ENCODE measurements around the gene CAMTA1.

Gene CAMTA1

DNA sequence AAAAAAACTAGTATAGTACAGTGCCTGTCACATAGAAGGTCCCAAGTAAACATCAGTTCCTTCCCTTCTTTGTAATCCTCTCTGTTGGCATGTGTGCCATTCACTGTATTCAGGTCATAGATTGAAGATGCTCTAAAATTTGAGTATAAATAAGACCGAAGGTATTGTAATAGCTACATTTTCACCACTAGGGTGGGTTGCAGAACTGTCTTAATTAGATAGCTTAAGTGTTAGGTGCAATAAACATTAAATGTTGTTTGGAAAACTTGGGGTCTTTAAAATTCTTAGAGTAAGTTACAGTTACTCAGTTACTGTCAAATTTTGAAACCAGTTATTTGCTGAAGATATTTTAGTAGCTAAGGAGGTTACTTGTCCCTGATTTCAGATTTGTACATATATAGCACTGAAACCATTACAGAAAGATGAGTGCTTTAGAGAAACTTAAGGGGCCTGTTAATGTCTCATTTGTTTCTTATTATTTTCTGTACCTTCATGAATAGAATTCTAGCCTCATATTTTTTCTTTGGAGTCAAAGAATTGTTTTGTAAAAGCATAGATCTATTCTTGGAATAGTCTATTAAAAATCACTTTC, 1023.1 kb downstream of the CAMTA1 start:
- Histone ChIP-seq H3K9me3 (ENCODE audit: low read length) (no peaks in the 10 kb centered on the region), H3K4me1 (ENCODE audit: insufficient read depth, low read length) (no peaks in the 10 kb centered on the region), H3K27ac (ENCODE audit: low read depth, low read length) (no peak overlapping the region), H3K27me3 (ENCODE audit: control insufficient read depth in 1 of 2, insufficient read depth in 2 of 2, low read length in 2 of 2) (no peaks in the 10 kb centered on the region), H3K9ac (ENCODE audit: low read length) (no peak overlapping the region), H3K4me3 (ENCODE audit: low read depth in 1 of 2, low read length in 2 of 2) (no peak overlapping the region), H3K36me3 (ENCODE audit: insufficient read depth, low read length) (peaks cover 84% of the 10 kb centered on the region)

DNA sequence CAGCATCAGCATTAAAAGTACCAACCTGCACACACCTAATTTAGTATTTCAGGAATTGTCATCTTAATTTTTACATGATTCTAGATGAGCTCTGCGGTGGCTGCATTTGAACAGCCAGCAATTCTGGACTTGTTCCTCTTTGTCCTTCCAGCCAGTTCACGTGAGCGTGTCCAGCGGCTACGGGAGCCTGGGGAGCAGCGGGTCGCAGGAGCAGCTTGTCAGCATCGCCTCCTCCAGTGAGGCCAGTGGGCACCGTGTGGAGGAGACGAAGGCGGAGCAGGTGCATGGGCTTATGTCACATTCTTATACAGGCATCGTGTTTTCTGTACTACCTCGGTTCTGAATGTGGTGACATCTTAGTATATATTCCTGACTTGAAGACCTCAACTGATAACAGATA, 1024.5 kb downstream of the CAMTA1 start:
- H3K27ac ChIP-seq (ENCODE audit: low read depth, low read length) = no peak overlapping the region

GRCh38 chr1:7810395-7810794, 1025.1 kb downstream of the CAMTA1 start:
- H3K27ac ChIP-seq (ENCODE audit: low read depth, low read length) = no peak overlapping the region
- H3K9me3 ChIP-seq (ENCODE audit: low read length) = peaks cover 5% of the 10 kb centered on the region
- no peaks in the 10 kb centered on the region for H3K27me3 ChIP-seq (ENCODE audit: control insufficient read depth in 1 of 2, insufficient read depth in 2 of 2, low read length in 2 of 2)
- H3K4me1 ChIP-seq (ENCODE audit: insufficient read depth, low read length) = no peaks in the 10 kb centered on the region
- H3K9ac ChIP-seq (ENCODE audit: low read length) = no peak overlapping the region
- H3K36me3 ChIP-seq (ENCODE audit: insufficient read depth, low read length) = peaks cover 76% of the 10 kb centered on the region
- no peak overlapping the region for H3K4me3 ChIP-seq (ENCODE audit: low read depth in 1 of 2, low read length in 2 of 2)

More for the DNA sequence above, 1024.5 kb downstream of the CAMTA1 start:
- no peak overlapping the region for H3K4me3 ChIP-seq (ENCODE audit: low read depth in 1 of 2, low read length in 2 of 2)
- H3K9ac ChIP-seq (ENCODE audit: low read length) = no peak overlapping the region
- no peaks in the 10 kb centered on the region for H3K27me3 ChIP-seq (ENCODE audit: control insufficient read depth in 1 of 2, insufficient read depth in 2 of 2, low read length in 2 of 2)
- H3K36me3 ChIP-seq (ENCODE audit: insufficient read depth, low read length) = peaks cover 83% of the 10 kb centered on the region
- peaks cover 5% of the 10 kb centered on the region for H3K9me3 ChIP-seq (ENCODE audit: low read length)
- H3K4me1 ChIP-seq (ENCODE audit: insufficient read depth, low read length) = no peaks in the 10 kb centered on the region

- Histone ChIP-seq H3K36me3 (ENCODE audit: insufficient read depth, low read length) (peaks cover 68% of the 10 kb centered on the region), H3K9me3 (ENCODE audit: low read length) (peaks cover 5% of the 10 kb centered on the region)
These were observed 1026.2 kb downstream of the CAMTA1 start for GRCh38 chr1:7811476-7811875.

DNA sequence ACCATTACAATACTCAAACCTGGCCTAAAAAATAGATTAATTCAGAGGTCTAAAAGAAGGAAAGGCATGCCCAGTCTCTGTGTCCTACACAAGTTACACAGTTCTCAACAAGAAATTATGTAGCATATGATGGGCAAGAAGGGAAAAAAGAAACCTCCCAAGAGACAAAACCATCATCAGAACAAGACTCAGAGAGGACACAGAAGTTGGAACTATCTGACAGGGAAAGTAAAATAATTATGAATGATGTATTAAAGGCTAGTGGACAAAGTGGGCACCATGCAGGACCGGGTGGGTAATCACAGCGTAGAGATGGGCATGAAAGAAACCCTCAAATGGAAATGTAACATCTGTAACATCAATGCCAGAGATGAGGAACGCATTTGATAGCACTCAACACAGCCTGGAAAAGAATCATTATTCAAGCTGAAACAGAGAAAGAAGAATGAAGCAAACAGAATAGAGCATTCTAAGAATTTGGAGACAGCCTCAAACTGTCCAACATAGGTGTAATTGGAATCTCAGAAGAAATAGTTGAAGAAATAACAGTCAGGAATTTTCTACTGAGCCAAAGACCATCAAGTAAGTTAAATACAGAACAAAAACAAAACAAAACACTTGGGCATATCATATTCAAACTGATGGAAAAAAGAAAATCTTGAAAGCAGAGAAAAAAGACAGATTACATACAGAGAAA, 1028.6 kb downstream of the CAMTA1 start:
- no peak overlapping the region for H3K4me3 ChIP-seq (ENCODE audit: low read depth in 1 of 2, low read length in 2 of 2)
- no peaks in the 10 kb centered on the region for H3K4me1 ChIP-seq (ENCODE audit: insufficient read depth, low read length)
- H3K36me3 ChIP-seq (ENCODE audit: insufficient read depth, low read length) = peaks cover 62% of the 10 kb centered on the region
- no peak overlapping the region for H3K27ac ChIP-seq (ENCODE audit: low read depth, low read length)
- no peak overlapping the region for H3K9ac ChIP-seq (ENCODE audit: low read length)
- peaks cover 5% of the 10 kb centered on the region for H3K9me3 ChIP-seq (ENCODE audit: low read length)
- H3K27me3 ChIP-seq (ENCODE audit: control insufficient read depth in 1 of 2, insufficient read depth in 2 of 2, low read length in 2 of 2) = no peaks in the 10 kb centered on the region

More at GRCh38 chr1:7811476-7811875, 1026.2 kb downstream of the CAMTA1 start:
- Histone ChIP-seq H3K27me3 (ENCODE audit: control insufficient read depth in 1 of 2, insufficient read depth in 2 of 2, low read length in 2 of 2) (no peaks in the 10 kb centered on the region), H3K9ac (ENCODE audit: low read length) (no peak overlapping the region), H3K27ac (ENCODE audit: low read depth, low read length) (no peak overlapping the region), H3K4me3 (ENCODE audit: low read depth in 1 of 2, low read length in 2 of 2) (no peak overlapping the region), H3K4me1 (ENCODE audit: insufficient read depth, low read length) (no peaks in the 10 kb centered on the region)

All from muscle layer of colon (tissue), 2 donors.